H9 (cell line): ENCODE measurements around the gene KIZ. TPM values are rescaled to one million over a fixed set of nuclear protein-coding genes. Genes with fewer than 3 reads are reported as not detected.

Experiments
- DNase-seq: peaks from one replicate; pipeline ENCODE4 v3.0.0-alpha.2; 2017
- H2AFZ ChIP-seq: one replicate; pipeline ENCODE4 v1.6.1; 2013; ENCODE audit warnings: mild to moderate bottlenecking, low read length, control low read depth, moderate library complexity
- H2AK5ac ChIP-seq: 2 replicates; pipeline ENCODE4 v1.6.1; 2013; ENCODE audit warnings: low read length, control low read depth, mixed read lengths; ENCODE audit not compliant: insufficient read length
- H2BK120ac ChIP-seq: one replicate; pipeline ENCODE4 v1.6.1; 2013; ENCODE audit warnings: low read depth, mild to moderate bottlenecking, low read length, control low read depth, inconsistent platforms; ENCODE audit not compliant: poor library complexity, severe bottlenecking
- H2BK12ac ChIP-seq: 2 replicates; pipeline ENCODE4 v1.6.1; 2013; ENCODE audit warnings: low read length, control low read depth, mixed read lengths, low read depth; ENCODE audit not compliant: insufficient read length
- H2BK15ac ChIP-seq: 2 replicates; pipeline ENCODE4 v1.6.1; 2013; ENCODE audit warnings: low read depth, low read length, control low read depth
- H2BK20ac ChIP-seq: one replicate; pipeline ENCODE4 v1.6.1; 2013; ENCODE audit warnings: low read depth, mild to moderate bottlenecking, low read length, control low read depth, inconsistent platforms; ENCODE audit not compliant: poor library complexity, severe bottlenecking
- H2BK5ac ChIP-seq: 2 replicates; pipeline ENCODE4 v1.6.1; 2013; ENCODE audit warnings: low read length, control low read depth, mixed read lengths; ENCODE audit not compliant: insufficient read length
- H3K14ac ChIP-seq: 2 replicates; pipeline ENCODE4 v1.6.1; 2013; ENCODE audit warnings: low read length, control low read depth; ENCODE audit not compliant: insufficient read depth
- H3K18ac ChIP-seq: 2 replicates; pipeline ENCODE4 v1.6.1; 2013; ENCODE audit warnings: low read depth, mild to moderate bottlenecking, mixed read lengths, low read length, control low read depth; ENCODE audit not compliant: insufficient read length
- H3K23ac ChIP-seq: 2 replicates; pipeline ENCODE4 v1.6.1; 2013; ENCODE audit warnings: low read length, control low read depth, mixed read lengths, low read depth; ENCODE audit not compliant: insufficient read length
- H3K23me2 ChIP-seq: 2 replicates; pipeline ENCODE4 v1.6.1; 2013; ENCODE audit warnings: low read depth, mild to moderate bottlenecking, mixed read lengths, low read length, control low read depth; ENCODE audit not compliant: insufficient read length, poor library complexity, severe bottlenecking
- H3K27ac ChIP-seq: 2 replicates; pipeline ENCODE4 v1.5.1; 2013; ENCODE audit warnings: low read length, control low read depth, mixed read lengths, low read depth; ENCODE audit not compliant: insufficient read length
- H3K27me3 ChIP-seq: 2 replicates; pipeline ENCODE4 v1.6.1; 2013; ENCODE audit warnings: low read length, control low read depth, inconsistent platforms; ENCODE audit not compliant: insufficient read depth
- H3K4ac ChIP-seq: 2 replicates; pipeline ENCODE4 v1.6.1; 2013; ENCODE audit warnings: low read depth, mild to moderate bottlenecking, control low read depth, inconsistent platforms, low read length, moderate library complexity
- H3K4me1 ChIP-seq: 2 replicates; pipeline ENCODE4 v1.6.1; 2013; ENCODE audit warnings: low read length, control low read depth, inconsistent platforms; ENCODE audit not compliant: insufficient read depth
- H3K4me2 ChIP-seq: 2 replicates; pipeline ENCODE4 v1.6.1; 2013; ENCODE audit warnings: low read length, control low read depth, mixed read lengths; ENCODE audit not compliant: insufficient read length, insufficient read depth
- H3K56ac ChIP-seq: 2 replicates; pipeline ENCODE4 v1.6.1; 2013; ENCODE audit warnings: low read depth, mild to moderate bottlenecking, mixed read lengths, low read length, control low read depth; ENCODE audit not compliant: insufficient read length
- H3K79me1 ChIP-seq: 2 replicates; pipeline ENCODE4 v1.6.1; 2013; ENCODE audit warnings: low read depth, mild to moderate bottlenecking, moderate library complexity, low read length, control low read depth, inconsistent platforms; ENCODE audit not compliant: insufficient read depth, poor library complexity, severe bottlenecking
- H3K79me2 ChIP-seq: 2 replicates; pipeline ENCODE4 v1.6.1; 2013; ENCODE audit warnings: low read length, control low read depth, inconsistent platforms; ENCODE audit not compliant: insufficient read depth
- H3K9ac ChIP-seq: 2 replicates; pipeline ENCODE4 v1.6.1; 2013; ENCODE audit warnings: low read length, control low read depth, mixed read lengths; ENCODE audit not compliant: insufficient read length; ENCODE audit errors: extremely low read depth
- H3K9me3 ChIP-seq: one replicate; pipeline ENCODE4 v1.6.1; 2013; ENCODE audit warnings: low read depth, low read length, inconsistent platforms; ENCODE audit not compliant: control insufficient read depth
- H3T11ph ChIP-seq: one replicate; pipeline ENCODE4 v1.6.1; 2013; ENCODE audit warnings: mild to moderate bottlenecking, low read length, control low read depth, inconsistent platforms
- H4K20me1 ChIP-seq: one replicate; pipeline ENCODE4 v1.6.1; 2013; ENCODE audit not compliant: control insufficient read depth, insufficient read length, insufficient read depth
- H4K5ac ChIP-seq: 2 replicates; pipeline ENCODE4 v1.6.1; 2013; ENCODE audit warnings: low read depth, mild to moderate bottlenecking, mixed read lengths, low read length, control low read depth; ENCODE audit not compliant: insufficient read length
- H4K8ac ChIP-seq: replicated peaks from 2 replicates; pipeline ENCODE4 v1.6.1; 2013; ENCODE audit warnings: low read length, control low read depth, mixed read lengths, low read depth; ENCODE audit not compliant: insufficient read length
- H4K91ac ChIP-seq: 2 replicates; pipeline ENCODE4 v1.6.1; 2013; ENCODE audit warnings: low read depth, mild to moderate bottlenecking, moderate library complexity, mixed read lengths, low read length, control low read depth; ENCODE audit not compliant: insufficient read length
- H3K27ac Mint-ChIP-seq, 3 experiments: 2 replicates in 2 of 3; 3 replicates in 1 of 3; pipeline ENCODE4 v1.8.0; 2020 to 2021; ENCODE audit warnings: mixed read lengths in 3 of 3, mild to moderate bottlenecking in 1 of 3, moderate library complexity in 1 of 3
- H3K27me3 Mint-ChIP-seq: 2 replicates; pipeline ENCODE4 v1.8.0; 2021; ENCODE audit warnings: low read depth, mild to moderate bottlenecking, moderate library complexity, mixed read lengths
- H3K36me3 Mint-ChIP-seq, 3 experiments: 2 replicates in 2 of 3; 3 replicates in 1 of 3; pipeline ENCODE4 v1.8.0; 2020 to 2021; ENCODE audit warnings: low read depth in 3 of 3, mixed read lengths in 3 of 3; ENCODE audit not compliant: insufficient read depth in 1 of 3
- H3K4me1 Mint-ChIP-seq, 2 experiments: 2 replicates each; pipeline ENCODE4 v1.8.0; 2020; ENCODE audit warnings: mixed read lengths in 2 of 2
- H3K4me3 Mint-ChIP-seq, 2 experiments: 2 replicates in 1 of 2; 3 replicates in 1 of 2; pipeline ENCODE4 v1.8.0; 2020 to 2021; ENCODE audit warnings: mild to moderate bottlenecking in 2 of 2, mixed read lengths in 2 of 2, moderate library complexity in 1 of 2
- H3K9me3 Mint-ChIP-seq, 2 experiments: 2 replicates in 1 of 2; 3 replicates in 1 of 2; pipeline ENCODE4 v1.8.0; 2020; ENCODE audit warnings: mild to moderate bottlenecking in 2 of 2, mixed read lengths in 2 of 2, moderate library complexity in 1 of 2
- CTCF ChIP-seq: fragments of 200-600 bp; sonication (generic); conservative IDR thresholded peaks from 3 replicates; pipeline ENCODE4 v1.8.0; 2021; ENCODE audit warnings: antibody characterized with exemption, mild to moderate bottlenecking
- WGBS: extraction: QIAGEN DNeasy Blood & Tissue Kit; methylation state at CpG from one replicate; pipeline ENCODE4 v1.1.7; 2013; ENCODE audit warnings: missing lambda C conversion rate, low lambda C conversion rate, mixed read lengths; ENCODE audit not compliant: insufficient read length; ENCODE audit errors: extremely low coverage; 5-methylcytosine and 5-hydroxymethylcytosine counted together
- total RNA-seq: library from RNA; stranded (reverse); gene quantifications from 2 replicates; pipeline ENCODE4 v1.2.1, GENCODE V29; 2021

Gene KIZ
- total RNA-seq, 1 experiment from 2014 or later, result 29.3 TPM

GRCh38 chr20:21118782-21119181 is 7.1 kb upstream of the KIZ start:
- H3K4ac ChIP-seq, result no peak overlapping the region
- no peaks in the 10 kb centered on the region for H4K20me1 ChIP-seq
- H3K79me2 ChIP-seq, result no peaks in the 10 kb centered on the region
- H3K56ac ChIP-seq, result no peak overlapping the region
- no peak overlapping the region for H3K14ac ChIP-seq
- H4K91ac ChIP-seq, result no peak overlapping the region
- no peak overlapping the region for H2BK12ac ChIP-seq
- H3K9ac ChIP-seq, result no peak overlapping the region
- H2AFZ ChIP-seq, result no peak overlapping the region
- no peak for TF ChIP-seq CTCF
- no peaks in the 10 kb centered on the region for H3K27me3 ChIP-seq
- H3T11ph ChIP-seq, result no peak overlapping the region
- H3K4me1 ChIP-seq, result no peaks in the 10 kb centered on the region
- H3K23me2 ChIP-seq, result no peaks in the 10 kb centered on the region
- no peak overlapping the region for H4K8ac ChIP-seq
- Mint-ChIP-seq H3K36me3 (peaks cover 0 to 5% (median 5%) of the 10 kb centered on the region in 3 experiments; a peak in 4 of 7 replicates), H3K4me3 (no peak overlapping the region), H3K27ac (no peak overlapping the region), H3K27me3 (peaks cover 8% of the 10 kb centered on the region), H3K9me3 (peaks cover 4 to 5% of the 10 kb centered on the region in 2 experiments; a peak in 3 of 5 replicates), H3K4me1 (peaks cover 0 to 9% of the 10 kb centered on the region in 2 experiments; a peak in 2 of 4 replicates)
- no peak overlapping the region for H2AK5ac ChIP-seq
- no peaks in the 10 kb centered on the region for H3K79me1 ChIP-seq
- DNase-seq, result no peak
- H3K27ac ChIP-seq, result no peak overlapping the region
- H2BK20ac ChIP-seq, result no peak overlapping the region
- H2BK120ac ChIP-seq, result no peak overlapping the region
- no peak overlapping the region for H3K23ac ChIP-seq
- no CpG with 5 or more reads among the region's 2 CpGs for WGBS
- H2BK15ac ChIP-seq, result no peak overlapping the region
- H3K18ac ChIP-seq, result no peak overlapping the region
- H2BK5ac ChIP-seq, result no peak overlapping the region
- H3K4me2 ChIP-seq, result no peak overlapping the region
- H4K5ac ChIP-seq, result no peak overlapping the region
- H3K9me3 ChIP-seq, result no peaks in the 10 kb centered on the region
